Neuronal stem cell (in vitro differentiated cells): ENCODE results near the gene FBXO34.

Experiments
- DNase-seq: peaks from one replicate; pipeline ENCODE4 v3.0.0-alpha.2; 2013; ENCODE audit warnings: low spot score
- H2AFZ ChIP-seq: one replicate; pipeline ENCODE4 v1.6.1; 2013; ENCODE audit warnings: mild to moderate bottlenecking, low read length, inconsistent platforms
- H2AK5ac ChIP-seq: 2 replicates; pipeline ENCODE4 v1.6.1; 2013; ENCODE audit warnings: low read depth, mild to moderate bottlenecking, inconsistent platforms, low read length, moderate library complexity, mixed read lengths
- H2BK120ac ChIP-seq: 2 replicates; pipeline ENCODE4 v1.6.1; 2013; ENCODE audit warnings: low read depth, mild to moderate bottlenecking, inconsistent platforms, low read length, moderate library complexity, mixed read lengths
- H2BK12ac ChIP-seq: one replicate; pipeline ENCODE4 v1.6.1; 2013; ENCODE audit warnings: low read length, inconsistent platforms
- H2BK15ac ChIP-seq: 2 replicates; pipeline ENCODE4 v1.6.1; 2013; ENCODE audit warnings: mild to moderate bottlenecking, low read length, inconsistent platforms, mixed read lengths
- H2BK5ac ChIP-seq: one replicate; pipeline ENCODE4 v1.6.1; 2013; ENCODE audit warnings: inconsistent platforms, mild to moderate bottlenecking, low read length, moderate library complexity
- H3K14ac ChIP-seq: one replicate; pipeline ENCODE4 v1.6.1; 2013; ENCODE audit warnings: low read length, inconsistent platforms
- H3K18ac ChIP-seq: 2 replicates; pipeline ENCODE4 v1.6.1; 2013; ENCODE audit warnings: low read length, inconsistent platforms
- H3K23ac ChIP-seq: 2 replicates; pipeline ENCODE4 v1.6.1; 2013; ENCODE audit warnings: low read depth, mild to moderate bottlenecking, mixed read lengths, low read length, inconsistent platforms; ENCODE audit not compliant: poor library complexity
- H3K27ac ChIP-seq: replicated peaks from 3 replicates; pipeline ENCODE4 v1.5.1; 2013; ENCODE audit warnings: low read length, inconsistent platforms
- H3K27me3 ChIP-seq, 3 experiments: 2 replicates each; pipeline ENCODE4 v1.6.1; 2013; ENCODE audit warnings: low read length in 3 of 3, mild to moderate bottlenecking in 2 of 3, inconsistent platforms in 1 of 3, low read depth in 1 of 3, mixed read lengths in 1 of 3, moderate library complexity in 1 of 3; ENCODE audit not compliant: control insufficient read depth in 3 of 3, insufficient read depth in 3 of 3
- H3K36me3 ChIP-seq, 2 donors: replicated peaks in 1 of 2; 2 replicates each; pipeline ENCODE4 v1.6.1; 2013; ENCODE audit warnings: low read length in 2 of 2; ENCODE audit not compliant: control insufficient read depth in 2 of 2, insufficient read depth in 2 of 2
- H3K4ac ChIP-seq: 2 replicates; pipeline ENCODE4 v1.6.1; 2013; ENCODE audit warnings: inconsistent platforms, mild to moderate bottlenecking, low read length, moderate library complexity
- H3K4me1 ChIP-seq, 2 donors: 1 replicate in 1 of 2; 2 replicates in 1 of 2; pipeline ENCODE4 v1.6.1; 2013; ENCODE audit warnings: low read length in 2 of 2, low read depth in 1 of 2; ENCODE audit not compliant: control insufficient read depth in 2 of 2, insufficient read depth in 1 of 2
- H3K4me2 ChIP-seq: one replicate; pipeline ENCODE4 v1.6.1; 2013; ENCODE audit warnings: mild to moderate bottlenecking, low read length, inconsistent platforms; ENCODE audit not compliant: insufficient read depth, poor library complexity, severe bottlenecking
- H3K4me3 ChIP-seq, 2 donors: 2 replicates each; pipeline ENCODE4 v1.5.1; 2013; ENCODE audit warnings: low read length in 2 of 2, mild to moderate bottlenecking in 2 of 2, inconsistent platforms in 1 of 2, moderate library complexity in 1 of 2
- H3K79me1 ChIP-seq: one replicate; pipeline ENCODE4 v1.6.1; 2013; ENCODE audit warnings: low read depth, mild to moderate bottlenecking, inconsistent platforms, low read length, moderate library complexity
- H3K9ac ChIP-seq: one replicate; pipeline ENCODE4 v1.6.1; 2013; ENCODE audit warnings: mild to moderate bottlenecking, low read depth, low read length, inconsistent platforms; ENCODE audit not compliant: poor library complexity
- H3K9me3 ChIP-seq, 2 donors: replicated peaks in 1 of 2; 2 replicates each; pipeline versions ENCODE3 to v1.6.1; 2013; ENCODE audit warnings: low read length in 2 of 2, mild to moderate bottlenecking in 2 of 2, inconsistent platforms in 1 of 2, low read depth in 1 of 2, mixed read lengths in 1 of 2, moderate library complexity in 1 of 2; ENCODE audit not compliant: control insufficient read depth in 2 of 2, insufficient read depth in 1 of 2
- H4K8ac ChIP-seq: one replicate; pipeline ENCODE4 v1.6.1; 2013; ENCODE audit warnings: low read depth, mild to moderate bottlenecking, inconsistent platforms, low read length, moderate library complexity
- H4K91ac ChIP-seq: one replicate; pipeline ENCODE4 v1.6.1; 2013; ENCODE audit warnings: low read length, low read depth, mild to moderate bottlenecking, inconsistent platforms; ENCODE audit not compliant: poor library complexity
- WGBS, 2 donors: extraction: QIAGEN DNeasy Blood & Tissue Kit; methylation state at CpG; one replicate each; pipeline ENCODE4 v1.1.7; 2013; ENCODE audit warnings: missing lambda C conversion rate in 2 of 2, mixed read lengths in 1 of 2; ENCODE audit not compliant: insufficient read length in 2 of 2, insufficient replicate concordance in 1 of 2; ENCODE audit errors: extremely low coverage in 2 of 2; 5-methylcytosine and 5-hydroxymethylcytosine counted together

Gene FBXO34

GRCh38 chr14:55398679-55399078, 127.5 kb downstream of the FBXO34 start:
- Histone ChIP-seq H3K4me1 (no peaks in the 10 kb centered on the region), H3K23ac (no peak overlapping the region), H2BK120ac (no peak overlapping the region), H2AK5ac (no peak overlapping the region), H3K9me3 (no peaks in the 10 kb centered on the region), H3K4ac (no peak overlapping the region), H3K79me1 (peaks cover 7% of the 10 kb centered on the region), H3K36me3 (peaks cover 0 to 16% of the 10 kb centered on the region in 2 donors), H3K18ac (no peak overlapping the region), H3K4me3 (no peak overlapping the region), H2BK15ac (no peak overlapping the region), H3K4me2 (no peak overlapping the region), H4K8ac (no peak overlapping the region), H3K27me3 (no peaks in the 10 kb centered on the region), H2BK5ac (no peak overlapping the region), H3K14ac (no peak overlapping the region), H3K27ac (no peak overlapping the region), H2AFZ (no peak overlapping the region), H3K9ac (no peak overlapping the region), H4K91ac (no peak overlapping the region), H2BK12ac (no peak overlapping the region)
- no CpG with 5 or more reads among the region's 5 CpGs for WGBS, 2 donors
- DNase-seq = no peak

- H3K4me3 ChIP-seq = no peak overlapping the region
- no peak overlapping the region for H2BK15ac ChIP-seq
- H2BK12ac ChIP-seq = no peak overlapping the region
- H3K18ac ChIP-seq = no peak overlapping the region
- H3K4me1 ChIP-seq = no peaks in the 10 kb centered on the region
- H2BK5ac ChIP-seq = no peak overlapping the region
- no CpG with 5 or more reads among the region's 1 CpG for WGBS, 2 donors
- no peak overlapping the region for H2BK120ac ChIP-seq
- H4K91ac ChIP-seq = no peak overlapping the region
- no peaks in the 10 kb centered on the region for H3K9me3 ChIP-seq
- H2AK5ac ChIP-seq = no peak overlapping the region
- no peak overlapping the region for H3K23ac ChIP-seq
- H3K4ac ChIP-seq = no peak overlapping the region
- no peak overlapping the region for H3K14ac ChIP-seq
- H3K79me1 ChIP-seq = peaks cover 7% of the 10 kb centered on the region
- H3K36me3 ChIP-seq = peaks cover 0 to 15% of the 10 kb centered on the region in 2 donors
- H2AFZ ChIP-seq = no peak overlapping the region
- no peak overlapping the region for H4K8ac ChIP-seq
- H3K27me3 ChIP-seq = no peaks in the 10 kb centered on the region
- H3K9ac ChIP-seq = no peak overlapping the region
- H3K4me2 ChIP-seq = no peak overlapping the region
- no peak for DNase-seq
- H3K27ac ChIP-seq = no peak overlapping the region
These were observed 128.0 kb downstream of the FBXO34 start for GRCh38 chr14:55399183-55399582.

- Histone ChIP-seq H3K18ac (no peak overlapping the region), H4K8ac (no peak overlapping the region), H2BK12ac (no peak overlapping the region), H3K4ac (no peak overlapping the region), H2AFZ (no peak overlapping the region), H3K79me1 (peaks cover 7% of the 10 kb centered on the region), H2BK5ac (no peak overlapping the region), H2AK5ac (no peak overlapping the region), H3K14ac (no peak overlapping the region), H3K27ac (no peak overlapping the region), H3K9me3 (no peaks in the 10 kb centered on the region), H3K36me3 (peaks cover 0 to 10% of the 10 kb centered on the region in 2 donors), H2BK15ac (no peak overlapping the region), H2BK120ac (no peak overlapping the region), H4K91ac (no peak overlapping the region), H3K4me1 (no peaks in the 10 kb centered on the region), H3K4me2 (no peak overlapping the region), H3K4me3 (no peak overlapping the region), H3K23ac (no peak overlapping the region), H3K27me3 (no peaks in the 10 kb centered on the region), H3K9ac (no peak overlapping the region)
- WGBS, 2 donors = no CpG with 5 or more reads among the region's 2 CpGs
- no peak for DNase-seq
These were observed 128.6 kb downstream of the FBXO34 start for GRCh38 chr14:55399852-55400251.

GRCh38 chr14:55401751-55402150, 130.5 kb downstream of the FBXO34 start:
- H3K27ac ChIP-seq = no peak overlapping the region
- H2AFZ ChIP-seq = no peak overlapping the region
- no peak overlapping the region for H2BK12ac ChIP-seq
- no peak overlapping the region for H2BK5ac ChIP-seq
- H3K27me3 ChIP-seq = no peaks in the 10 kb centered on the region
- no peak overlapping the region for H4K91ac ChIP-seq
- no peak overlapping the region for H3K14ac ChIP-seq
- no peak overlapping the region for H2BK15ac ChIP-seq
- H4K8ac ChIP-seq = no peak overlapping the region
- peaks cover 7% of the 10 kb centered on the region for H3K79me1 ChIP-seq
- H3K9me3 ChIP-seq = no peaks in the 10 kb centered on the region
- no peak overlapping the region for H2AK5ac ChIP-seq
- no peak overlapping the region for H3K23ac ChIP-seq
- no peak overlapping the region for H3K18ac ChIP-seq
- no CpG with 5 or more reads among the region's 6 CpGs for WGBS, 2 donors
- H2BK120ac ChIP-seq = no peak overlapping the region
- DNase-seq = no peak
- H3K36me3 ChIP-seq = no peaks in the 10 kb centered on the region
- H3K4ac ChIP-seq = no peak overlapping the region
- H3K4me3 ChIP-seq = no peak overlapping the region
- no peaks in the 10 kb centered on the region for H3K4me1 ChIP-seq
- H3K9ac ChIP-seq = no peak overlapping the region
- no peak overlapping the region for H3K4me2 ChIP-seq
